ENCODE data around the gene PTPN7.
"Not testable (repeated sequence)": the region's sequence is repeated elsewhere in the genome, so short reads cannot be mapped to it uniquely, and the experiment has no call there.

The PTPN7 gene

GRCh38 chr1:202152399-202152798 lies 8.0 kb downstream of the PTPN7 start:
- DNase-seq (ENCODE audit: low read depth in 2 of 2), result no peak

- no peak for DNase-seq (ENCODE audit: low read depth in 2 of 2)
Measured at GRCh38 chr1:202151045-202151444, 9.4 kb downstream of the PTPN7 start.

- DNase-seq (ENCODE audit: low read depth in 2 of 2), result no peak
Measured at GRCh38 chr1:202150602-202151001, 9.8 kb downstream of the PTPN7 start.

- no peak for DNase-seq (ENCODE audit: low read depth in 2 of 2)
Measured at GRCh38 chr1:202150187-202150586, 10.2 kb downstream of the PTPN7 start.

GRCh38 chr1:202149566-202149965 lies 10.8 kb downstream of the PTPN7 start:
- no peak for DNase-seq (ENCODE audit: low read depth in 2 of 2)

- no peak for DNase-seq (ENCODE audit: low read depth in 2 of 2)
Measured at GRCh38 chr1:202148391-202148790, 12.0 kb downstream of the PTPN7 start.

GRCh38 chr1:202146993-202147392 lies 13.4 kb downstream of the PTPN7 start:
- no peak for DNase-seq (ENCODE audit: low read depth in 2 of 2)

GRCh38 chr1:202146279-202146678 lies 14.1 kb downstream of the PTPN7 start:
- DNase-seq (ENCODE audit: low read depth in 2 of 2), result no peak

- DNase-seq (ENCODE audit: low read depth in 2 of 2), result not testable (repeated sequence)
Measured at GRCh38 chr1:202145744-202146140, 14.7 kb downstream of the PTPN7 start.

- no peak for DNase-seq (ENCODE audit: low read depth in 2 of 2)
Measured at GRCh38 chr1:202145068-202145743, 15.2 kb downstream of the PTPN7 start.

- peak in 1 of 2 donors; percentile 58 for DNase-seq (ENCODE audit: low read depth in 2 of 2)
Measured at GRCh38 chr1:202144402-202145067, 15.9 kb downstream of the PTPN7 start, which contains the start of gene ARL8A. Gene ARL8A, minus strand, starts transcription at chr1:202144737. Its CDS starts 165 bp downstream, at chr1:202144572.

- no peak for DNase-seq (ENCODE audit: low read depth in 2 of 2)
Measured at GRCh38 chr1:202143768-202144401, 16.5 kb downstream of the PTPN7 start.

GRCh38 chr1:202143011-202143767 lies 17.2 kb downstream of the PTPN7 start:
- no peak for DNase-seq (ENCODE audit: low read depth in 2 of 2)

GRCh38 chr1:202141468-202141867 lies 18.9 kb downstream of the PTPN7 start:
- DNase-seq (ENCODE audit: low read depth in 2 of 2), result not testable (repeated sequence)

GRCh38 chr1:202140833-202141232 lies 19.6 kb downstream of the PTPN7 start:
- DNase-seq (ENCODE audit: low read depth in 2 of 2), result no peak

- no peak for DNase-seq (ENCODE audit: low read depth in 2 of 2)
Measured at GRCh38 chr1:202135221-202135721, 25.1 kb downstream of the PTPN7 start.

- no peak for DNase-seq (ENCODE audit: low read depth in 2 of 2)
Measured at GRCh38 chr1:202134645-202135172, 25.7 kb downstream of the PTPN7 start.

- DNase-seq (ENCODE audit: low read depth in 2 of 2), result no peak
Measured at GRCh38 chr1:202133989-202134388, 26.4 kb downstream of the PTPN7 start.

GRCh38 chr1:202133496-202133895 lies 26.9 kb downstream of the PTPN7 start:
- no peak for DNase-seq (ENCODE audit: low read depth in 2 of 2)

GRCh38 chr1:202133001-202133400 lies 27.4 kb downstream of the PTPN7 start:
- no peak for DNase-seq (ENCODE audit: low read depth in 2 of 2)

GRCh38 chr1:202131956-202132821 lies 28.2 kb downstream of the PTPN7 start:
- no peak for DNase-seq (ENCODE audit: low read depth in 2 of 2)

Measured in activated CD4-positive, alpha-beta T cell treated with anti-CD3 and anti-CD28 coated beads for 24 hours (primary cell).